ENCODE results near the gene NFATC2. TPM values are rescaled to one million over a fixed set of nuclear protein-coding genes. Genes with fewer than 3 reads are reported as not detected.
A peak's percentile ranks its signal among the peaks of the same experiment; 100 is the strongest.

Gene NFATC2
- total RNA-seq, 1 donor from 2014 or later = 1.9 TPM

- no peak for TF ChIP-seq CTCF (conservative IDR thresholded peaks at IDR 0.05; ENCODE audit: low read depth, low read length)
- no peak overlapping the region for H3K4me3 ChIP-seq (ENCODE audit: low read depth, low read length)
- DNase-seq (ENCODE audit: low read depth) = peak; percentile 74
These were observed 95.3 kb downstream of the NFATC2 start for GRCh38 chr20:51447097-51447764.

- TF ChIP-seq CTCF (conservative IDR thresholded peaks at IDR 0.05; ENCODE audit: low read depth, low read length) = no peak
- DNase-seq (ENCODE audit: low read depth) = peak; percentile 55
- no peak overlapping the region for H3K4me3 ChIP-seq (ENCODE audit: low read depth, low read length)
These were observed 95.9 kb downstream of the NFATC2 start for GRCh38 chr20:51446656-51447055.

- no peak overlapping the region for H3K4me3 ChIP-seq (ENCODE audit: low read depth, low read length)
- no peak for DNase-seq (ENCODE audit: low read depth)
- TF ChIP-seq CTCF (conservative IDR thresholded peaks at IDR 0.05; ENCODE audit: low read depth, low read length) = no peak
These were observed 96.3 kb downstream of the NFATC2 start for GRCh38 chr20:51446230-51446629.

- TF ChIP-seq CTCF (conservative IDR thresholded peaks at IDR 0.05; ENCODE audit: low read depth, low read length) = no peak
- no peak overlapping the region for H3K4me3 ChIP-seq (ENCODE audit: low read depth, low read length)
- DNase-seq (ENCODE audit: low read depth) = no peak
These were observed 96.9 kb downstream of the NFATC2 start for GRCh38 chr20:51445591-51445990.

GRCh38 chr20:51444922-51445438 lies 97.5 kb downstream of the NFATC2 start:
- H3K4me3 ChIP-seq (ENCODE audit: low read depth, low read length) = no peak overlapping the region
- no peak for DNase-seq (ENCODE audit: low read depth)
- TF ChIP-seq CTCF (conservative IDR thresholded peaks at IDR 0.05; ENCODE audit: low read depth, low read length) = no peak

- no peak for TF ChIP-seq CTCF (conservative IDR thresholded peaks at IDR 0.05; ENCODE audit: low read depth, low read length)
- H3K4me3 ChIP-seq (ENCODE audit: low read depth, low read length) = no peak overlapping the region
- no peak for DNase-seq (ENCODE audit: low read depth)
These were observed 98.1 kb downstream of the NFATC2 start for GRCh38 chr20:51444467-51444866.

- H3K4me3 ChIP-seq (ENCODE audit: low read depth, low read length) = no peak overlapping the region
- TF ChIP-seq CTCF (conservative IDR thresholded peaks at IDR 0.05; ENCODE audit: low read depth, low read length) = no peak
- no peak for DNase-seq (ENCODE audit: low read depth)
These were observed 99.9 kb downstream of the NFATC2 start for GRCh38 chr20:51442602-51443001.

Data from epithelial cell of proximal tubule (primary cell).